Activated CD8-positive, alpha-beta memory T cell treated with anti-CD3 and anti-CD28 coated beads, Interleukin-2, amount 50 U/mL, for 1 hour (primary cell): ENCODE measurements around the gene EPHB6.

Source experiments
- DNase-seq: peaks from one replicate; pipeline ENCODE4 v3.0.0-alpha.2; 2020; ENCODE audit errors: extremely low read depth

EPHB6 gene

DNA sequence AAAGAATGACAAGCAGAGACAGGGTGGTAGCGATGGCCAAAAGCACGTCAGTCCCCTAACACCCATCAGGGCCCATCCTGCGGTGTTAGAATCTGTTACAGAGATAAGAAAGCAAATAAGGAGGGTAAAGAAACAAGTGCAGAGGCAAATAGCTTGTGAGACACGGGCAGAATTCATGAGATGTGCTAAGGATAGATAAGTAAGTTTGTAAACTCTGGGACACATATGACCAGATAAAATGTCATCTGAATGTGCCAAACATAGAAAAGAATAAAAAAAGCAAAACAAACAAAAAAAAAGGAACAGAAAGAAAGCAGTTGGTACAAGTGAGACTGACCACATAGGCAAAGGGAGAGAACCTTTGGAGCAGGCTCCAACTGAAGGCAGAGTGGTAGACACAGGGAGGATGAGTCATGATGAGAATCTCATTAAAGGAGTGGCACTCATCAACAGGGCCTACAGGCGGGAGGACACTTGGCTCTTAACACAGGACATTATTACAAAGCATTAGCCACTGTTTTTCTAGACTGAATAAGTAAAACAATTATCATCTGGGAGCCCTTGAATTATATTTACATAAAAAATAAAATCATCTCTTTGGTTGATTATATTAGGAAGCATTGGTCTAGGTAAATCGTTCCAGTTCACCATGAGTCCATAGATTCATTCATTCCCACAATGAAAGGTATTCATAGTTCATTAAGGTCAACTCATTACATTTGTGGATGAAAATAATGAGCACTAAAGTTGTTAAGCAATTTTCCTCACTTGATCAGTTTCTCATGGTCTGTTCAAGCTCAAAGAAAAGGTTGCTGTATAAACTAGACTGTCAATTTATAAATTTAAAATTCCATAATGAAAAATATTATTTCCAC lies 21.5 kb upstream of the EPHB6 start:
- no peak for DNase-seq

DNA sequence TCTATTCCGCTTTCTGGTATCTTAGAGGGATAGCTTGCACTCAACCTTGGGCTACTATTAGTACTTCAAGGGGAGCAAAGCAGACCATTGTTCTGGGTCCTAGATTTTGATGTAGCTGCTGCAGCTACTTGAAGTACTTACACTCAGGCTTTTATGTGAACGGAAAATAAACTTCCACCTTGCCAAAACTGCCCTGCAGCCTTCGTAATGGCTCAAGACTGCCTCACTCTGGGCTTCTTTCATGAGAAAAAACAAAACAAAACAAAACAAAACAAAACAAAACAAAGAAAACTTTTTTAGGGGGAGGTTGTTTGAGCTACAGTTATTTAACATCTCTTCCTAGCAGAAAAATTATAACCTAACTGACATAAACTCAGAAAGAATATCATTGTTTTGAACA lies 19.4 kb upstream of the EPHB6 start:
- no peak for DNase-seq

- no peak for DNase-seq
These were observed 18.4 kb upstream of the EPHB6 start for GRCh38 chr7:142836426-142836825.

GRCh38 chr7:142838461-142839213 lies 16.2 kb upstream of the EPHB6 start:
- DNase-seq = no peak

- no peak for DNase-seq
These were observed 12.6 kb upstream of the EPHB6 start for GRCh38 chr7:142842251-142842766.

DNA sequence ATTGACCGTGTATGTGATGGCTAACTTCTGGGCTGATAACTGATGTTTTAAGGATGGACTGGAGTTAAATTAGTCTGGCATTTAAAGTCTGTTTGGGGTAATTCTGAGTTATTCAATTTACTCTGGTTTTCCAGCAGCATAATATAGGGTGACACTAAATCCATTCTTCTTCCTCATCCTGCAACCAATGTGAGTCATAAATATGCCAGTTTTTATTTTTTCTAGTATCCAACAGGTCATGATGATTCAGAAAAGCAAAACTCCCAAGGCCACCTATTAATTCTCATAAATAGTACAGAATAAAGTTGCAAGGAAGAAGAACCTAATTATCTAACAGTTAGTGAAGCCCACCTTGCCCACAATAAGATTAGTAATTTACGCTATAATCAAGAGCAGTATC lies 7.5 kb upstream of the EPHB6 start:
- DNase-seq = no peak

GRCh38 chr7:142851269-142851668 lies 3.6 kb upstream of the EPHB6 start:
- DNase-seq = no peak

- DNase-seq = no peak
These were observed 3.0 kb upstream of the EPHB6 start for GRCh38 chr7:142851919-142852318.

GRCh38 chr7:142853739-142854371 lies 1.0 kb upstream of the EPHB6 start:
- DNase-seq = no peak

DNA sequence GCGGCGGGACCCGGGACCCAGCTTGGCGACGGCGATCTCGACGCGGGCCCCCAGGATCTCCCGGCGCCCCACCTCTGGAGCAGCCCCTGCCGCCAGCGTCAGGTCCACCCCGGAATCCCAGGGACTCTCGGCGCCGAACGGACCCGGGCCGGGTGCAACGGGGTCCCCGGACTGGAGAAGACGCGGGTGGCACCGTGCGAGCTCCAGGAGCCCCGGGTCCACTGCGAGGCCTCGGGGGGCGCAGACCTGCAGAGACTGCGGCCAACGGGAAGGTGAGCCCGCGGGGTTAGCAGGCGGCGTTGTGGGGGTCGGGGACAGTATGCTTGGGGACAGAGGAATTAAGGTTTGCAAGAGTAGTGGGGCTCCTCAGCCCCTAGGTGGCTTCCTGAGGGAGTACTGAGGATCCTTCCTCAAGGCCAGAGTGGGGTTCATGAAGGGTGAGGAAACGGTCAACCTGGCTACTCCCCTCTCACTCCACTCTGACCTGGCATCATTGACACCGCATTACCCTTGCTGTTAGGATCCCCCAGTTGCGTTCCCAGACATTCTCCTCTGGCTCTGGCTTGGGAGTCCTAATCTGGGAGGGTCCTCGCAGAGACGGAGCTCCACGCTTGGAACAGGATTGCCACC lies 353 bp downstream of the EPHB6 start:
- DNase-seq = no peak

- no peak for DNase-seq
These were observed 1.1 kb downstream of the EPHB6 start for GRCh38 chr7:142855756-142856564.

- no peak for DNase-seq
These were observed 1.8 kb downstream of the EPHB6 start for GRCh38 chr7:142856565-142857245.

DNA sequence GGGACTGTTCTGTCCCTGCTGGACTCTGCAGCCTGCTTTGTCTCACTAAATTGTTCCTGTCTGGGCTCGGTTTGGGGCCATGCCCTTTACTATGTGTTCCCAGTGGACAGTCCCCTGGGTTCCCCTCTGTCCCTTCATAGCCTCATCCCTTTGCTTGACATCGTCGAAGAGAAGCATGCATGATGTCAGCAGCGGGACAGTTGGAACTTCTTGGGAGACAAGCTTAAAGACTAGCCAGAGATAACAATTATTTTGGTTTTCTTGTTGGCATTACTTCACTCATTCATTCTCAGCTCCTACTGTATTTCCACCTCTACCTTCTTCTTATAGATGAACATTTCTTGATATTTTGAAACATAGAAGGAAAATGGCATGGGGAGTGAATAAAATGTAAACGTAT lies 2.7 kb downstream of the EPHB6 start:
- DNase-seq = no peak

DNA sequence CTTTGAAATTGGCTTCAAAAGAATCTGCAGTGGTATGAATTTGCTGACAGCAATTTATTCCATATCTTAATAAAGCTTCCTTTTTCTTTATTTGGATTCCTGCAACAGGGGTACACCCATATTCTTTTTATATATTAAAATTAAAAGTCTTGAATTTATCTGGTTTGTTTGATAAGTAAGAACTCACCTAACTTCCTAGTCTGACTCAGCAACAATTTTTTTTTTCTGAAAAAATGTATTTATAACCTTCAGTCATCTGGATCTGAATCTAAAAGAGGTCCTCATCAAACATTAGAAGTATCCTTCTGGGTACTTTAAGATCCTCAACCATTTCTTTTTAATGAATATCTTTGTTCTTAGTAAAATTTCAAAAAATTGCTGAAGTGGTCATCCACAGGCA lies 4.5 kb downstream of the EPHB6 start:
- DNase-seq = no peak

DNA sequence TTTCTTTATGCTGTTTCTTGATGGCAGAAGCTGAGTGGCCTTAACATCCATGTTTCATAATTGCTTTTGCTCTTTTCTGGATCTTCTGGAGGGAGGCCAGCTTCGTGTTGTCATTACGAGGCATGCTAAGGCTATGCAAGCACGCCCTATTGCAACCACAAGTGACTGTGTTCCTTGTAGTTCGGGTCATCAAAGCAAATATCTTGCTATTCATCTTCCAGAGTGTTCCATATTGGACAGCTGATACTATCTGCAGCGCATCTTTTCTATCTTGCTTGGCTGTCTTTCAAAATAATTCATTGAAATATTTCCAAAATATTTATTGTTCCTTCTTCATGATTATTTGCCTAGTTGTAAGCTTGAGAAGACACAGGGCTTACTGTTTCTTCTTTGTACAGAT lies 5.0 kb downstream of the EPHB6 start:
- DNase-seq = no peak

- no peak for DNase-seq
These were observed 6.1 kb downstream of the EPHB6 start for GRCh38 chr7:142860968-142861367.

- DNase-seq = no peak
These were observed 7.5 kb downstream of the EPHB6 start for GRCh38 chr7:142862351-142862750.

DNA sequence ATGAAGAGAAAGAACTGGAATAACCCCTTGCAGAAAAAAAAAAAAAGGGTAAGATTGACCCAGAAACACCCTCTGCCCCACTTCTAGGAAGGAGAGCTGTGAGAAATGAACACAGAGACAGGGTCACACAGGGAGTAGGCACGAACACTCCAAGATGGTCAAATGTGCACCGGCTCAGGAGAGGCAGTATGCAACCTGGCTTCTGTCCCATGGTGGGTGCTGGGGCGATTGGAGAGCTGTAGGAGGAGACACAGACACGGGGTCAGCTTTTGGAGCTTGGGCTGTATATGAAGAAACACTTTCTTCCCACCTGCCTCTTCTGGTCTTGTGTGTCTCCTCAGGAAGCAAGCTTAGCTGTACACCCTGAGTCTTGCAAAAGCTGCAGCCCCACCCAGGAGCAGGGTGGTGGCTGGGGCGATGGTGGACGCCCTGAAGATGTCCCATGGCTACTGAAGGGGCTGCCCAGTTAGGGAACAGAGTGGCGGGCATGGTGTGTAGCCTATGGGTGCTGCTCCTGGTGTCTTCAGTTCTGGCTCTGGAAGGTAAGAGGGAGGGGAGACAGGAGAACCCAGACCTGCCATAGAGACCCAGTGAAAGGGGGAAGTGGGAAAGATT lies 8.0 kb downstream of the EPHB6 start:
- no peak for DNase-seq

- no peak for DNase-seq
These were observed 9.2 kb downstream of the EPHB6 start for GRCh38 chr7:142863891-142864685.
